Activated CD8-positive, alpha-beta T cell treated with anti-CD3 and anti-CD28 coated beads, Interleukin-2, amount 10 ng/mL, durations not matched to agents 7 days and 5 days (primary cell): Measurements from ENCODE around the gene FAM120B. TPM values are rescaled to one million over a fixed set of nuclear protein-coding genes. Genes with fewer than 3 reads are reported as not detected.
"Not testable (repeated sequence)": the region's sequence is repeated elsewhere in the genome, so short reads cannot be mapped to it uniquely, and the experiment has no call there.

Source experiments
- ATAC-seq: fragments of 150-1000 bp; cut with Tn5 transposase; one replicate; pipeline ENCODE4 v1.10.0; 2021; ENCODE audit warnings: moderate library complexity
- CTCF ChIA-PET: fragments of 350-600 bp; sonication (Branson Sonifier 250); formaldehyde crosslinking; loops from one replicate; lab custom pipeline; 2021; ENCODE audit warnings: antibody characterized with exemption; lab: Charles Lee
- POLR2A ChIA-PET: fragments of 350-600 bp; sonication (Branson Sonifier 250); formaldehyde crosslinking; loops from one replicate; lab custom pipeline; 2021; ENCODE audit warnings: antibody characterized with exemption; lab: Charles Lee
- DNase-seq: peaks from one replicate; pipeline ENCODE4 v3.0.0-alpha.2; 2020
- H3K27ac Mint-ChIP-seq: one replicate; pipeline ENCODE4 v1.8.0; 2021; ENCODE audit warnings: mild to moderate bottlenecking, mixed read lengths
- H3K27me3 Mint-ChIP-seq: one replicate; pipeline ENCODE4 v1.8.0; 2021; ENCODE audit warnings: low read depth, mixed read lengths
- H3K36me3 Mint-ChIP-seq: one replicate; pipeline ENCODE4 v1.8.0; 2021; ENCODE audit warnings: low read depth, mixed read lengths
- H3K4me1 Mint-ChIP-seq: one replicate; pipeline ENCODE4 v1.8.0; 2021; ENCODE audit warnings: low read depth, mixed read lengths
- H3K4me3 Mint-ChIP-seq: one replicate; pipeline ENCODE4 v1.8.0; 2021; ENCODE audit warnings: mild to moderate bottlenecking, mixed read lengths
- H3K9me3 Mint-ChIP-seq: one replicate; pipeline ENCODE4 v1.8.0; 2022; ENCODE audit warnings: mixed read lengths; ENCODE audit not compliant: insufficient read depth
- total RNA-seq, 2 experiments: library from RNA; stranded (reverse); gene quantifications; one replicate each; pipeline ENCODE4 v1.2.3, GENCODE V29; 2021

Gene FAM120B
- total RNA-seq, 2 experiments from 2014 or later: 25.5 to 26.0 TPM

GRCh38 chr6:170355190-170355589 lies 48.6 kb downstream of the FAM120B start:
- H3K27ac Mint-ChIP-seq, H3K4me1 Mint-ChIP-seq, POLR2A ChIA-PET, DNase-seq, H3K27me3 Mint-ChIP-seq, CTCF ChIA-PET, H3K4me3 Mint-ChIP-seq, ATAC-seq: not testable (repeated sequence)
- H3K36me3 Mint-ChIP-seq: peaks cover 46% of the 10 kb centered on the region
- H3K9me3 Mint-ChIP-seq: peaks cover 21% of the 10 kb centered on the region

- peaks cover 41% of the 10 kb centered on the region for H3K36me3 Mint-ChIP-seq
- CTCF ChIA-PET: no interaction called here
- no peak overlapping the region for H3K27ac Mint-ChIP-seq
- no peaks in the 10 kb centered on the region for H3K27me3 Mint-ChIP-seq
- H3K9me3 Mint-ChIP-seq: peaks cover 21% of the 10 kb centered on the region
- no peak for DNase-seq
- POLR2A ChIA-PET: no interaction called here
- H3K4me1 Mint-ChIP-seq: no peaks in the 10 kb centered on the region
- no peak overlapping the region for H3K4me3 Mint-ChIP-seq
- ATAC-seq: no peak
Observed at GRCh38 chr6:170355661-170356060, 49.1 kb downstream of the FAM120B start.

- CTCF ChIA-PET: no interaction called here
- H3K36me3 Mint-ChIP-seq: peaks cover 21% of the 10 kb centered on the region
Observed at GRCh38 chr6:170357812-170358211, 51.3 kb downstream of the FAM120B start.

GRCh38 chr6:170358496-170358895 lies 51.9 kb downstream of the FAM120B start:
- ChIA-PET POLR2A (interaction anchor here (0.6 kb wide), 1 partner anchor 198 kb away, joined by 3 read pairs; no protein-coding TSS in a partner anchor), CTCF (no interaction called here)
- ATAC-seq (no peak), DNase-seq (no peak)
- H3K9me3 Mint-ChIP-seq: no peaks in the 10 kb centered on the region
- peaks cover 20% of the 10 kb centered on the region for H3K36me3 Mint-ChIP-seq
- H3K27ac Mint-ChIP-seq: no peak overlapping the region
- H3K4me1 Mint-ChIP-seq: no peaks in the 10 kb centered on the region
- no peaks in the 10 kb centered on the region for H3K27me3 Mint-ChIP-seq
- H3K4me3 Mint-ChIP-seq: no peak overlapping the region

More at GRCh38 chr6:170357812-170358211, 51.3 kb downstream of the FAM120B start:
- Mint-ChIP-seq H3K9me3 (no peaks in the 10 kb centered on the region), H3K4me3 (no peak overlapping the region), H3K27ac (no peak overlapping the region), H3K4me1 (no peaks in the 10 kb centered on the region), H3K27me3 (no peaks in the 10 kb centered on the region)
- DNase-seq: no peak
- POLR2A ChIA-PET: no interaction called here
- no peak for ATAC-seq

GRCh38 chr6:170360476-170360875 lies 53.9 kb downstream of the FAM120B start:
- no peaks in the 10 kb centered on the region for H3K4me1 Mint-ChIP-seq
- H3K36me3 Mint-ChIP-seq: peaks cover 20% of the 10 kb centered on the region
- POLR2A ChIA-PET: no interaction called here
- H3K4me3 Mint-ChIP-seq: no peak overlapping the region
- H3K27me3 Mint-ChIP-seq: no peaks in the 10 kb centered on the region
- CTCF ChIA-PET: no interaction called here
- no peak overlapping the region for H3K27ac Mint-ChIP-seq
- ATAC-seq (no peak), DNase-seq (no peak)
- no peaks in the 10 kb centered on the region for H3K9me3 Mint-ChIP-seq

GRCh38 chr6:170361335-170361734 lies 54.8 kb downstream of the FAM120B start:
- Mint-ChIP-seq H3K4me3 (no peak overlapping the region), H3K9me3 (no peaks in the 10 kb centered on the region), H3K27me3 (no peaks in the 10 kb centered on the region), H3K36me3 (peaks cover 20% of the 10 kb centered on the region), H3K27ac (no peak overlapping the region), H3K4me1 (no peaks in the 10 kb centered on the region)
- DNase-seq (no peak), ATAC-seq (no peak)
- CTCF ChIA-PET: no interaction called here
- POLR2A ChIA-PET: no interaction called here

GRCh38 chr6:170362121-170362520 lies 55.6 kb downstream of the FAM120B start:
- H3K27me3 Mint-ChIP-seq: no peaks in the 10 kb centered on the region
- H3K4me1 Mint-ChIP-seq: no peaks in the 10 kb centered on the region
- no peaks in the 10 kb centered on the region for H3K9me3 Mint-ChIP-seq
- H3K36me3 Mint-ChIP-seq: peaks cover 20% of the 10 kb centered on the region
- ChIA-PET POLR2A (no interaction called here), CTCF (no interaction called here)
- DNase-seq: no peak
- H3K27ac Mint-ChIP-seq: peak overlapping the region; percentile 47
- ATAC-seq: no peak
- H3K4me3 Mint-ChIP-seq: no peak overlapping the region

- Mint-ChIP-seq H3K27ac (no peak overlapping the region), H3K4me1 (no peaks in the 10 kb centered on the region), H3K9me3 (no peaks in the 10 kb centered on the region), H3K36me3 (peaks cover 15% of the 10 kb centered on the region), H3K27me3 (no peaks in the 10 kb centered on the region), H3K4me3 (no peak overlapping the region)
- POLR2A ChIA-PET: no interaction called here
- DNase-seq (no peak), ATAC-seq (no peak)
- CTCF ChIA-PET: no interaction called here
Observed at GRCh38 chr6:170363255-170363654, 56.7 kb downstream of the FAM120B start.

- ATAC-seq (no peak), DNase-seq (no peak)
- Mint-ChIP-seq H3K9me3 (no peaks in the 10 kb centered on the region), H3K4me3 (no peak overlapping the region), H3K27me3 (no peaks in the 10 kb centered on the region), H3K4me1 (no peaks in the 10 kb centered on the region), H3K36me3 (peaks cover 9% of the 10 kb centered on the region), H3K27ac (no peak overlapping the region)
- ChIA-PET POLR2A (no interaction called here), CTCF (interaction anchor here (0.6 to 0.8 kb wide), 2 partner anchors 16 to 166 kb away, joined by 3 read pairs; no protein-coding TSS in a partner anchor)
Observed at GRCh38 chr6:170365121-170365520, 58.6 kb downstream of the FAM120B start.

- Mint-ChIP-seq H3K9me3 (no peaks in the 10 kb centered on the region), H3K27me3 (no peaks in the 10 kb centered on the region), H3K27ac (peak overlapping the region; percentile 26), H3K4me3 (no peak overlapping the region), H3K4me1 (no peaks in the 10 kb centered on the region), H3K36me3 (peaks cover 9% of the 10 kb centered on the region)
- POLR2A ChIA-PET: no interaction called here
- CTCF ChIA-PET: interaction anchor here (0.8 kb wide), 1 partner anchor 165 kb away, joined by 3 read pairs; no protein-coding TSS in a partner anchor
- DNase-seq (no peak), ATAC-seq (no peak)
Observed at GRCh38 chr6:170365593-170365992, 59.0 kb downstream of the FAM120B start.

- ChIA-PET POLR2A (no interaction called here), CTCF (no interaction called here)
- Mint-ChIP-seq H3K27me3 (no peaks in the 10 kb centered on the region), H3K4me1 (no peaks in the 10 kb centered on the region), H3K36me3 (peaks cover 9% of the 10 kb centered on the region), H3K4me3 (no peak overlapping the region), H3K9me3 (no peaks in the 10 kb centered on the region), H3K27ac (peak overlapping the region; percentile 26)
- ATAC-seq: no peak
- no peak for DNase-seq
Observed at GRCh38 chr6:170366248-170366960, 59.8 kb downstream of the FAM120B start.

GRCh38 chr6:170367241-170367640 lies 60.7 kb downstream of the FAM120B start:
- Mint-ChIP-seq H3K27me3 (no peaks in the 10 kb centered on the region), H3K36me3 (peaks cover 9% of the 10 kb centered on the region), H3K27ac (no peak overlapping the region), H3K4me1 (no peaks in the 10 kb centered on the region), H3K4me3 (no peak overlapping the region), H3K9me3 (no peaks in the 10 kb centered on the region)
- CTCF ChIA-PET: no interaction called here
- no peak for DNase-seq
- POLR2A ChIA-PET: no interaction called here
- no peak for ATAC-seq
